HG03378 (cell line): ENCODE results near the gene CDKN1C.

ENCODE experiments used
- ATAC-seq: cut with Tn5 transposase; IDR thresholded peaks from one replicate; pipeline ENCODE4 v1.9.1; 2021; ENCODE audit warnings: mild to moderate bottlenecking, moderate library complexity; ENCODE audit not compliant: unreplicated experiment

CDKN1C gene

GRCh38 chr11:2890466-2891294, 5.1 kb upstream of the CDKN1C start:
- ATAC-seq = no peak

- no peak for ATAC-seq
Measured at GRCh38 chr11:2889362-2890273, 4.0 kb upstream of the CDKN1C start.

GRCh38 chr11:2888266-2888968, 2.8 kb upstream of the CDKN1C start:
- no peak for ATAC-seq

GRCh38 chr11:2887515-2888195, 2.1 kb upstream of the CDKN1C start:
- ATAC-seq = no peak

- no peak for ATAC-seq
Measured at GRCh38 chr11:2886936-2887335, 1.4 kb upstream of the CDKN1C start.

GRCh38 chr11:2886191-2886894, 768 bp upstream of the CDKN1C start:
- ATAC-seq = no peak

GRCh38 chr11:2885017-2885677, 428 bp downstream of the CDKN1C start:
- no peak for ATAC-seq

GRCh38 chr11:2883979-2884815, 1.4 kb downstream of the CDKN1C start:
- no peak for ATAC-seq

GRCh38 chr11:2883640-2883978, 2.0 kb downstream of the CDKN1C start:
- no peak for ATAC-seq

- ATAC-seq = no peak
Measured at GRCh38 chr11:2882396-2883110, 3.0 kb downstream of the CDKN1C start.

- ATAC-seq = no peak
Measured at GRCh38 chr11:2881981-2882375, 3.6 kb downstream of the CDKN1C start.

GRCh38 chr11:2881076-2881980, 4.2 kb downstream of the CDKN1C start:
- no peak for ATAC-seq

GRCh38 chr11:2880646-2881045, 4.9 kb downstream of the CDKN1C start:
- ATAC-seq = no peak

- ATAC-seq = no peak
Measured at GRCh38 chr11:2878782-2879181, 6.8 kb downstream of the CDKN1C start.

GRCh38 chr11:2877474-2877873, 8.1 kb downstream of the CDKN1C start:
- ATAC-seq = no peak

GRCh38 chr11:2874963-2875362, 10.6 kb downstream of the CDKN1C start:
- no peak for ATAC-seq
